GM10847 (cell line): Measurements from ENCODE around the gene PRAC2.

ENCODE experiments used
- POLR2A ChIP-seq: IDR thresholded peaks from 2 replicates; pipeline ENCODE4 v1.6.1; 2011; ENCODE audit not compliant: insufficient read length; ENCODE audit errors: extremely low read depth

Gene PRAC2

GRCh38 chr17:48754500-48755261 lies 31.7 kb downstream of the PRAC2 start:
- TF ChIP-seq POLR2A, result no peak

GRCh38 chr17:48755356-48755755 lies 32.4 kb downstream of the PRAC2 start:
- no peak for TF ChIP-seq POLR2A

DNA sequence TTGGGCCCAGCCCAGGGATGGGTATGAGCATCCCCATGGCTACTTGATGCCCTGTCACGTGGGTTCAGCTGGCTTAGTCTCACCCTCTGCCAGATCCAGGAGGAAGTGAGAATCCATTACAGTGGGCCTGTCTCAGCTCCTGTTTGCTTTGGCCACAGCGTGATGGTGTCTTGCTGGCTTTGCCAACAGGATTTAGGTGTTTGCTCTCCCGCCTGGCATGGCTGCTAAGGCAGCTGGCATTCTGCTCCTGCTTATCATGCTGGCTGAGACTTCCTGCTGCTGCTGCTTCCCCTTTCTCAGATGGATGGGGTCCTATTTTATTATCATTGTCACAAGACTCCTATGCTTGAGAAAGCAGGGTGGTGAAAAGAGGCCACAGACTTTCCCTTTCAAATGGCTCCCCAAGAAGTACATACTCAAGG lies 33.9 kb downstream of the PRAC2 start:
- TF ChIP-seq POLR2A, result no peak

GRCh38 chr17:48757524-48757961 lies 34.6 kb downstream of the PRAC2 start:
- no peak for TF ChIP-seq POLR2A

DNA sequence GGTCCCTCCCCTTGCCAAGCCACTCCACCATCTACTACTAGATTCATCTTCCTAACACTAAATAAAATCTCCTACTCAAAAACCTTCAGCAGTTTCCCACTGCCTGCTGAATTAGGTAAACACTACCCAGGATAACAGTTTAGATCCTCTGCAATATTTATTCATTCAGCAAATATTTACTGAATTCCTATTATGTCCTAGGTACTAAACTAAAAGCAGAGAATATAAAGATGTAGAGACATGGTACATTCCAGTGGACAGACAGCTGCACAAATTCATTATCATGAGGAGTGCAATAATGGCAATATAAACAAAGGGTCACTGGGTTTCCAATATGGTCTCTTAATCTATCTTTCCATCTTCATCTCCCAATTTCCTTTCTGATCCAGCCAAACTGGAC lies 36.3 kb downstream of the PRAC2 start:
- no peak for TF ChIP-seq POLR2A

- TF ChIP-seq POLR2A, result no peak
Measured at GRCh38 chr17:48760411-48760810, 37.4 kb downstream of the PRAC2 start.

- no peak for TF ChIP-seq POLR2A
Measured at GRCh38 chr17:48761114-48761513, 38.1 kb downstream of the PRAC2 start.

DNA sequence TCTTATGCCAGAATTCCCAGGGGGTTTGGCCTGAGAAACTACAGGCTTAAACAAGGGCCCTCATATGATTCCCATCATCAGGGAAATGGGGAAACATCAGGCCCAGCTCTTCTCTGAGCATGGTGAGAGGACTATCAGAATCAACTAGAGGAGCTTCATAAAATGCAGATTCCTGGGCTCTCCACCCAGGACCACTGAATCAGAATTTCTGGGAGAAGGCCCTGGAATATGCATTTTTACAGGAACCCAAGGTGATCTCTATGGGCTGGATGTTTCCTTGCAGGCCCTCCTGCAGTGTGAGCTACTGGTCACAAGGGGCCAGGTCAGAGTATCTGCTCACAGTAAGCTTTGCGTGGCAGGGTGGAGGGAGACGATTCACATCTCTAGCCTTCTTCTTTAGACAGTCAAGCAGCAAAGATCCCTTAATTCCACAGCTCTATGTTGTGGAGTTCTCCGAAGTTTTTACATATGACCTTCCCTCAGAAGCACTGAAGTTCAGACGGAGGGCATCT lies 44.3 kb downstream of the PRAC2 start:
- no peak for TF ChIP-seq POLR2A

GRCh38 chr17:48769009-48769675 lies 46.2 kb downstream of the PRAC2 start:
- no peak for TF ChIP-seq POLR2A

DNA sequence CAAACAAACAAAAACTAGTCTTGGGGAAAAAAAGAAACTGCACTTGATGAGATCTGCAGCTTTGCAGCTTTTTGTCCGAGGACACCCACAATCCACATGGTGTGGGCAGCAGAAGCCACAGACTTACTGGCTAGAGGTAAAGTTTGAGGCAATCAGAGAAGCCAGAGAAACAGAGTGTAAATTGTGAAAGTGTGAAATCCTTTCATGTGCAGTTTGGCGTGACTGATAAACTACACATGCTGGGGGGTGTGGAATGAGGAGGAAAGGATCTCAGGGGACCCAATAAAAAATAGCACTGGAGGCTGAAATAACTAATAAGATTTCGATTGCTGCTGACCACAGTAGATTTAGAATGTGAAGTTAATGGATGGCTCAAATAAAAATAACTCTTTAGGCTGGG lies 48.0 kb downstream of the PRAC2 start:
- TF ChIP-seq POLR2A, result no peak

DNA sequence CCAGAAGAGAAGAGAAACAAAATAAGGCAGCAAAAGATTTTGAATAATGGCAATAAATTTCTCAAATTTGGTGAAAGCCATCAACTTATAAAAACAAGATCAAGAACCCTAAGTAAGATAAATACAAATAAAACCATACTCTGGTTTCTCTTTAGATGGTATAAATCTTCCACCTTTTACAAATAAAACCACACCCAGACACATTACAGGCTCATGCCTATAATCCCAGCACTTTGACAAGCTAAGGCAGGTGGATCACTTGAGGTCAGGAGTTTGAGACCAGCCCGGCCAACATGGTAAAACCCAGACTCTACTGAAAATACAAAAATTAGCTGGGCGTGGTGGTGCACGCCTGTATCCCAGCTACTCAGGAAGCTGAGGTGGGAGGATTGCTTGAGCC lies 50.3 kb downstream of the PRAC2 start:
- no peak for TF ChIP-seq POLR2A
